Ishikawa (cell line): Measurements from ENCODE around the gene PRX.

ENCODE experiments used
- CEBPB ChIP-seq: IDR thresholded peaks from 2 replicates; pipeline ENCODE4 v1.6.1; 2012
- CREB1 ChIP-seq: IDR thresholded peaks from 2 replicates; pipeline ENCODE4 v1.6.1; 2012; ENCODE audit warnings: low read depth
- EGR1 ChIP-seq: IDR thresholded peaks from 2 replicates; pipeline ENCODE4 v1.6.1; 2012
- EP300 ChIP-seq: IDR thresholded peaks from 2 replicates; pipeline ENCODE4 v1.6.1; 2012; ENCODE audit warnings: borderline replicate concordance
- FOXM1 ChIP-seq: IDR thresholded peaks from 2 replicates; pipeline ENCODE4 v1.6.1; 2012; ENCODE audit warnings: low read depth, borderline replicate concordance
- MAX ChIP-seq: IDR thresholded peaks from 2 replicates; pipeline ENCODE4 v1.6.1; 2012
- NFIC ChIP-seq: IDR thresholded peaks from 2 replicates; pipeline ENCODE4 v1.6.1; 2012
- RAD21 ChIP-seq: IDR thresholded peaks from 2 replicates; pipeline ENCODE4 v1.6.1; 2012; ENCODE audit warnings: low read depth
- REST ChIP-seq: IDR thresholded peaks from 2 replicates; pipeline ENCODE4 v1.6.1; 2012; ENCODE audit warnings: low read depth, mild to moderate bottlenecking
- TAF1 ChIP-seq: IDR thresholded peaks from 2 replicates; pipeline ENCODE4 v1.6.1; 2012; ENCODE audit warnings: low read depth, mild to moderate bottlenecking
- TCF12 ChIP-seq: IDR thresholded peaks from 2 replicates; pipeline ENCODE4 v1.6.1; 2012; ENCODE audit warnings: low read depth
- TEAD4 ChIP-seq: IDR thresholded peaks from 2 replicates; pipeline ENCODE4 v1.6.1; 2012
- USF1 ChIP-seq: IDR thresholded peaks from 2 replicates; pipeline ENCODE4 v1.6.1; 2012
- YY1 ChIP-seq: IDR thresholded peaks from 2 replicates; pipeline ENCODE4 v1.6.1; 2012; ENCODE audit warnings: low read depth
- ZBTB7A ChIP-seq: IDR thresholded peaks from 2 replicates; pipeline ENCODE4 v1.6.1; 2012; ENCODE audit warnings: low read depth

The PRX gene

GRCh38 chr19:40443131-40443999 lies 30.2 kb upstream of the PRX start:
- peak; percentile 33; the same call in 1 of the 2 replicates for TF ChIP-seq USF1
- peak; percentile 52 for TF ChIP-seq YY1
- TF ChIP-seq EP300, result peak; percentile 53; the same call in 1 of the 2 replicates
- peak; percentile 41; the same call in 1 of the 2 replicates for TF ChIP-seq TCF12
- peak; percentile 70 for TF ChIP-seq MAX
- 0 out of 2 replicates have a peak, but pooled peaks have one; percentile 36 for TF ChIP-seq FOXM1
- peak; percentile 5; the same call in 1 of the 2 replicates for TF ChIP-seq CEBPB
- TF ChIP-seq TAF1, result peak; percentile 71; the same call in 1 of the 2 replicates
- TF ChIP-seq NFIC, result no peak; the same call in 1 of the 2 replicates
- TF ChIP-seq CREB1, result peak; percentile 59
- no peak for TF ChIP-seq EGR1
- no peak; the same call in 1 of the 2 replicates for TF ChIP-seq ZBTB7A
- TF ChIP-seq REST, result no peak
- peak; percentile 8; the same call in 1 of the 2 replicates for TF ChIP-seq RAD21
- TF ChIP-seq TEAD4, result peak; percentile 42

GRCh38 chr19:40442328-40443130 lies 29.4 kb upstream of the PRX start:
- TF ChIP-seq EGR1, result peak; percentile 65
- no peak for TF ChIP-seq RAD21

DNA sequence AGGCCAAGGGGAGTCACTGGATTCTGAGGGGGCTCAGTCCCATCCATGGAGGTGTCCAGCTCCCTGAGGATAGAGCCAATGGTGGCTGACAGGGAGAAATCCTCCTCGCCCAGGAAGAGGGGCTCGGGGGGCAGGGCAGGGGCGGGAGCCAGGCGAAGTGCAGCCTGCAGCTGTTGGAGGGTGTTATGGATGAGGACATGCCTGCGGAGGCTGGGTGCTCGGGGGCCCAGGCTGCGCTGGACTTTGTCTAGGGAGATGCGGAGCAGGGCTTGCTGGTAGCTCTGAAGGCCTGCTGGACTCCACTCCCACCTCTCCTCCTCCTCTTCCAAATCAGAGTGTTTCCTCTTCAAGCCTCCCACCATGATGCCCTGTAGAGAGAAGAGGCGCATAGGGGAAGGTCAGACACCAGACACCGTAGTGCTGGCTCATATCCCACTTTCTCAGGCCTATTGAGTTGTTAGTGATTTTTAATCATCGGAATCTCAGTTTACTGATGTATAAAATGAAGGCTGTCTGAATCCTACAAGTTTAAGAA lies 28.6 kb upstream of the PRX start:
- no peak for TF ChIP-seq REST

DNA sequence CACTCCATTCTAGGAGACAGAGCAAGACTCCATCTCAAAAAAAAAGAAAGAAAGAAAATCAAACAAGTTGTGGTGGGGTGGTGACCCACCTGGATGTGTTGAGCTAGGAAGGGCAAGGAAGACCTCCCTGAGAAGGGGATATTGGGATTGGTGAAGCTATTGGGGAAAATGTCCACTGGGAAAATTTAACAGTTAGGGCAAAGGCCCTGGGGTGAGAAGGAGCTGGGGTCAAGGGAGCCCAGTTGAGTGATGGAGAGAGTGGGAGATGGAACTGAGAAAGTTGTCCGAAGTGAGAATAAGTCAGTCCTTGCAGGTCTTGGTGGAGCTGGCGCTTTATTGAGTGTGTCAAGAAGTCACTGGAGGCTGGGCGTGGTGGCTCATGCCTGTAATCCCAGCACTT lies 25.1 kb upstream of the PRX start:
- no peak for TF ChIP-seq FOXM1

- TF ChIP-seq REST, result no peak
- TF ChIP-seq TEAD4, result peak; percentile 47
- peak; percentile 64 for TF ChIP-seq TAF1
- peak; percentile 33; the same call in 1 of the 2 replicates for TF ChIP-seq TCF12
- TF ChIP-seq MAX, result peak; percentile 56
- no peak for TF ChIP-seq CEBPB
These were observed 20.4 kb upstream of the PRX start for GRCh38 chr19:40433391-40434216.
